Measurements from ENCODE around the gene SPPL2C. TPM values are rescaled to one million over a fixed set of nuclear protein-coding genes. Genes with fewer than 3 reads are reported as not detected.

Gene SPPL2C
- total RNA-seq, 4 donors from 2014 or later, result not detected

DNA sequence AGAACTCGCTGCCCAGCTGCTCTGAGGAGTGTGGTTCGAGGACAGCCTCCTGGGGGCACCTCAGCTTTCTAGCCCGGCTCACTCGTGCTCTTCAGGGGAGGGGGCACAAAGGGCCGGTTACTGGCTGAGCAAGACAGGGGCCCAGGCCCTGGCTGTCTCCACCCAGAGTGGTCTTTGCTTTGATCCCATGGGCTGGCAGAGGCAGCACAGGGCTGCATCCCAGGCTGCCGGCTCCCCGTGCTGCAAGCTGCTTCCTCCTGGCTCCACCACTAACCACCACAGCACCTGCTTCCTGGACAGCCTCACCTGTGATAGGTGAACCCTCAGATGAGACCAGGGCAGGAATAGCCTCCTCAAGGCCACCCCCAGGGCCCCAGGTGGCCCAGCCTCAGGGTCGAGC, 6.8 kb downstream of the SPPL2C start:
- H3K4me3 ChIP-seq, result no peak overlapping the region
- no CpG with 5 or more reads among the region's 8 CpGs for WGBS, 2 donors (ENCODE audit: low coverage in 1 of 2)
- TF ChIP-seq, protein P1, sequence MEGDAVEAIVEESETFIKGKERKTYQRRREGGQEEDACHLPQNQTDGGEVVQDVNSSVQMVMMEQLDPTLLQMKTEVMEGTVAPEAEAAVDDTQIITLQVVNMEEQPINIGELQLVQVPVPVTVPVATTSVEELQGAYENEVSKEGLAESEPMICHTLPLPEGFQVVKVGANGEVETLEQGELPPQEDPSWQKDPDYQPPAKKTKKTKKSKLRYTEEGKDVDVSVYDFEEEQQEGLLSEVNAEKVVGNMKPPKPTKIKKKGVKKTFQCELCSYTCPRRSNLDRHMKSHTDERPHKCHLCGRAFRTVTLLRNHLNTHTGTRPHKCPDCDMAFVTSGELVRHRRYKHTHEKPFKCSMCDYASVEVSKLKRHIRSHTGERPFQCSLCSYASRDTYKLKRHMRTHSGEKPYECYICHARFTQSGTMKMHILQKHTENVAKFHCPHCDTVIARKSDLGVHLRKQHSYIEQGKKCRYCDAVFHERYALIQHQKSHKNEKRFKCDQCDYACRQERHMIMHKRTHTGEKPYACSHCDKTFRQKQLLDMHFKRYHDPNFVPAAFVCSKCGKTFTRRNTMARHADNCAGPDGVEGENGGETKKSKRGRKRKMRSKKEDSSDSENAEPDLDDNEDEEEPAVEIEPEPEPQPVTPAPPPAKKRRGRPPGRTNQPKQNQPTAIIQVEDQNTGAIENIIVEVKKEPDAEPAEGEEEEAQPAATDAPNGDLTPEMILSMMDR (IDR thresholded peaks at IDR 0.05), result no peak
- TF ChIP-seq POLR2A (IDR thresholded peaks at IDR 0.05) (no peak), POLR2AphosphoS5 (IDR thresholded peaks at IDR 0.05) (no peak), EP300 (IDR thresholded peaks at IDR 0.05) (no peak)
- no peak overlapping the region for H3K27ac ChIP-seq
- H3K4me1 ChIP-seq, result peaks cover 0 to 4% (median 0%) of the 10 kb centered on the region in 3 donors
- H3K27me3 ChIP-seq, result peaks cover 63% of the 10 kb centered on the region
- no peaks in the 10 kb centered on the region for H3K9me3 ChIP-seq
- ATAC-seq, result no peak
- no peaks in the 10 kb centered on the region for H3K36me3 ChIP-seq

DNA sequence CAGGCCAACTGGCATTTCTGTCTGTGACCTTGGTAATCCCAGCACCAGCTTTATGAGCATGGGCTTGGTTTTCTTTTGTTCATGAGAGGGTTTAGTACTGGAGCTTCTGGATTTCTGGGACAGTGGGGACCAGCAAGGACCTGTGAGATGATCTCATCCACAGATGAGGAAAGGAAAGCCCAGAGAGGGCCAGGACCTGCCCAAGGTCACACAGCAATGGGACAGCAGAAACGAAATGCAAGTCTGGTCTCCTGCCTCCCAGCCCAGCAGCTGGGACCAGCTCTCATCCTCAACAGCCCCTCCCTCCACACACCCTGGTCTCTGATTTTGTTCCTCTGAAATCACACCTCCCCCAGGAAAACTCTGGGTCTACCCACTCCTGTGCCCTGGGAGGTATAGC, 7.2 kb downstream of the SPPL2C start:
- TF ChIP-seq, protein P1 (IDR thresholded peaks at IDR 0.05), result no peak
- TF ChIP-seq POLR2AphosphoS5 (IDR thresholded peaks at IDR 0.05), result no peak
- no peak for TF ChIP-seq POLR2A (IDR thresholded peaks at IDR 0.05)
- TF ChIP-seq EP300 (IDR thresholded peaks at IDR 0.05), result no peak
- Histone ChIP-seq H3K36me3 (no peaks in the 10 kb centered on the region), H3K27ac (no peak overlapping the region), H3K27me3 (peaks cover 59% of the 10 kb centered on the region), H3K4me1 (peaks cover 0 to 4% (median 0%) of the 10 kb centered on the region in 3 donors), H3K4me3 (no peak overlapping the region), H3K9me3 (no peaks in the 10 kb centered on the region)
- ATAC-seq, result no peak
- WGBS, 2 donors (ENCODE audit: low coverage in 1 of 2), result 50 to 60% methylated on average over 1 of the region's 1 CpG

DNA sequence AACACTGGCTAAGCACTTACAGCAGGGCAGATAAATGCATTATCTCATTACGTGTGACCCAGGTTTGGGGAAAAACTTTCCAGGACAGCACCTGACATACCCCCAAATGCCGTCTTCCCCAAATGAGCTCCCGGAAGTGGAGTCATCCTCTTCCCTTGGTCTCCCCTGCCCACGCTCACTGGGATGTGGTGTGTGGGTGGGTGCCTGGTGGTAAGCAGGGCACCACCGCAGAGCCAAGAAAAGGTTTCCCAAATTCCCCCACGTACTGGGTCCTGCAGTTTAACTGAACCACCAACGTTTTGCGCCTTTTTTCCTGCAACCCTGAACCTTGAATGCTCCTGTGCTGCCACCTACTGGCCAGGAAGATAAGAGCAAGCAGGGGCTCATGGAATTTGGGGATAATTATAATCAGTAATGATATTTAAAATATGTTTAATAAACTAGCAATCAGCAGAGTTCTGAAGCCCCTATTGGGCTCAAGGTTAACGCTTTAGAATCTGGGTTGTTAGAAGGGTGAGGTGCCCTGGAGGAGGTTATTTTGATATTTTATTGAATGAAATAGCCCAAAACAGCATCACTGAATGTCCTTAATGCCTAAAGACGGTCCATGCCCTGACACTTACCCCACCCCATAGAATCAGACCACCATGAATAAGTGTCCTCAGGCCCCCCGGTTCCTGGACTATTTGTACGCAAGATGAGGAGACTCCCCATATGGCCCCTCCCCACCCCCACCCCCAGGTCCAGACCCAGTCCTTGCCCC, 8.0 kb downstream of the SPPL2C start:
- Histone ChIP-seq H3K4me3 (no peak overlapping the region), H3K9me3 (no peaks in the 10 kb centered on the region), H3K36me3 (no peaks in the 10 kb centered on the region), H3K4me1 (peaks cover 0 to 4% (median 0%) of the 10 kb centered on the region in 3 donors), H3K27me3 (peaks cover 55% of the 10 kb centered on the region), H3K27ac (no peak overlapping the region)
- no peak for ATAC-seq
- 11 to 14% methylated on average over 4 to 9 of the region's 12 CpGs for WGBS, 2 donors (ENCODE audit: low coverage in 1 of 2)
- TF ChIP-seq EP300 (IDR thresholded peaks at IDR 0.05), result no peak
- no peak for TF ChIP-seq POLR2AphosphoS5 (IDR thresholded peaks at IDR 0.05)
- TF ChIP-seq, protein P1 (IDR thresholded peaks at IDR 0.05), result peak in 3 of 4 experiments; percentile 62 to 83 (median 67)

DNA sequence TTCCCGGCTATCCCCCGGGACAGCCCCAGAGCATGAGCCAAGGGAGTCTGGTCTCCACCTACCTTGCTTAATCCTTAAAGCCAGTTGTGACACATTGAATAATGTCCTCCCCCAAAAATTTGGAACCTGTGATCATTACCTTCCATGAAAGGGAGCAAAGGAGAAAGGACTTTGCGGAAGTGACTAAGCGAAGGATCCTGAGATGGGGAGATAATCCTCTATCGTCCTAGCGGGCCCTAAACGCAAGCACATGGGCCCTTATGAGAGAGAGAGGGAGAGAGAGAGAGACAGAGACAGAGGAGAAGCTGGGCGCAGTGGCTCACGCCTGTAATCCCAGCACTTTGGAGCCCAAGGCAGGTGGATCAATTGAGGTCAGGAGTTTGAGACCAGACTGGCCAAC, 9.5 kb downstream of the SPPL2C start:
- Histone ChIP-seq H3K27me3 (peaks cover 60% of the 10 kb centered on the region), H3K4me1 (peaks cover 0 to 4% (median 0%) of the 10 kb centered on the region in 3 donors), H3K36me3 (no peaks in the 10 kb centered on the region), H3K4me3 (no peak overlapping the region), H3K9me3 (no peaks in the 10 kb centered on the region), H3K27ac (no peak overlapping the region)
- WGBS, 2 donors (ENCODE audit: low coverage in 1 of 2), result 72 to 84% methylated on average over 6 to 9 of the region's 9 CpGs
- ATAC-seq, result no peak
- TF ChIP-seq POLR2A (IDR thresholded peaks at IDR 0.05), result no peak
- no peak for TF ChIP-seq POLR2AphosphoS5 (IDR thresholded peaks at IDR 0.05)

DNA sequence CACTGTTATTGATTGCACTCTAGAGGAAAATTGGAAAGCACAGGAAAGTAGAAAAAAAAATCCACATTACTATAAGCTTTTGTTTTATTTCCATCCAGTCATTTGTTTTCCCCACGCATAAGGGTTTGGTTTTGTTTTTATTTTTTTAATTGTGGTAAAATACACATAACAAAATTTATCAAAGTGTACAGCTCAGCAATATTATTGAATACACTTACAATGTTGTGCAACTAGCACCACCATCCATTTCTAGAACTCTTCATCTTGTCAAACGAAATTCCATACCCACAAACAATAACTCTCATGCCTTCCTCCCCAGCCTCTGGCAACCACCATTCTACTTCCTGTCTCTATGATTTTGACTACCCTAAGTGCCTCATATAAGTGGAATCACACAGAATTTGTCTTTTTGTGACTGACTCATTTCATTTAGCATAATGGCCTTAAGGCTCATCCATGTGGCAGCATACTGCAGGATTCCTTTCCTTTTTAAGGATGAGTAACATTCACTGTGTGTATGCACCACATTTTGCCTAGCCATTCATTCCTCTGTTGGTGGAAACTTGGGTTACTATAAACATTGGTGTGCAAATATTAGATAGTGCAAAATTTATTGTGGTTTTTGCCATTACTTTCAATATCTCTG, 11.1 kb downstream of the SPPL2C start:
- no peak for ATAC-seq
- Histone ChIP-seq H3K27ac (no peak overlapping the region), H3K36me3 (no peaks in the 10 kb centered on the region), H3K4me3 (no peak overlapping the region), H3K4me1 (peaks cover 0 to 4% (median 0%) of the 10 kb centered on the region in 3 donors), H3K27me3 (peaks cover 72% of the 10 kb centered on the region), H3K9me3 (no peaks in the 10 kb centered on the region)
- WGBS, 2 donors (ENCODE audit: low coverage in 1 of 2), result 56 to 71% methylated on average over 2 of the region's 2 CpGs
- TF ChIP-seq, protein P1 (IDR thresholded peaks at IDR 0.05), result no peak
- TF ChIP-seq POLR2AphosphoS5 (IDR thresholded peaks at IDR 0.05), result no peak
- TF ChIP-seq POLR2A (IDR thresholded peaks at IDR 0.05), result no peak
- no peak for TF ChIP-seq EP300 (IDR thresholded peaks at IDR 0.05)

All from gastroesophageal sphincter (tissue), 4 donors.